HepG2 (cell line): Measurements from ENCODE around the gene SEC14L2. TPM values are rescaled to one million over a fixed set of nuclear protein-coding genes. Genes with fewer than 3 reads are reported as not detected.

Experiments used
- ATF7 ChIP-seq, 2 experiments: fragments of 450-650 bp in 1 of 2; sonication (generic) in 1 of 2; formaldehyde crosslinking in 1 of 2; IDR thresholded peaks; 2 replicates each; pipeline versions ENCODE4 v1.4.0 to v1.6.1; 2016 to 2020; ENCODE audit warnings: antibody characterized with exemption in 1 of 2, mild to moderate bottlenecking in 1 of 2, missing genetic modification reagents in 1 of 2
- FOXK1 ChIP-seq: sonication (generic); formaldehyde crosslinking; IDR thresholded peaks from 2 replicates; pipeline ENCODE4 v1.4.0; 2020; ENCODE audit warnings: low read depth, missing genetic modification reagents, borderline replicate concordance
- HNF4A ChIP-seq: sonication (generic); formaldehyde crosslinking; IDR thresholded peaks from 2 replicates; pipeline ENCODE4 v1.4.0; 2020; ENCODE audit warnings: missing genetic modification reagents
- HNF4G ChIP-seq, 2 experiments: sonication (generic) in 1 of 2; formaldehyde crosslinking in 1 of 2; IDR thresholded peaks; 2 replicates each; pipeline versions ENCODE4 v1.4.0 to v1.6.1; 2011 to 2020; ENCODE audit warnings: borderline replicate concordance in 2 of 2, low read depth in 2 of 2, mild to moderate bottlenecking in 2 of 2, low read length in 1 of 2, missing genetic modification reagents in 1 of 2, moderate library complexity in 1 of 2
- KLF12 ChIP-seq: sonication (generic); formaldehyde crosslinking; IDR thresholded peaks from 2 replicates; pipeline ENCODE4 v1.4.0; 2020; ENCODE audit warnings: missing genetic modification reagents, borderline replicate concordance
- KMT2B ChIP-seq: IDR thresholded peaks from 2 replicates; pipeline ENCODE4 v1.6.1; 2016; ENCODE audit warnings: missing genetic modification reagents, missing compliant biosample characterization
- PLRG1 ChIP-seq: fragments of 450-650 bp; conservative IDR thresholded peaks from 2 replicates; pipeline ENCODE4 v1.6.1; 2016
- RFXAP ChIP-seq: sonication (generic); formaldehyde crosslinking; IDR thresholded peaks from 2 replicates; pipeline ENCODE4 v1.4.0; 2020; ENCODE audit warnings: missing genetic modification reagents, borderline replicate concordance
- ZBTB7A ChIP-seq: sonication (generic); formaldehyde crosslinking; IDR thresholded peaks from 2 replicates; pipeline ENCODE4 v1.8.0; 2022; ENCODE audit warnings: mild to moderate bottlenecking, missing genetic modification reagents
- ZNF501 ChIP-seq: sonication (generic); formaldehyde crosslinking; IDR thresholded peaks from 2 replicates; pipeline ENCODE4 v1.5.1; 2020; ENCODE audit warnings: mild to moderate bottlenecking, moderate library complexity, missing genetic modification reagents
- ZNF558 ChIP-seq: sonication (generic); formaldehyde crosslinking; IDR thresholded peaks from 2 replicates; pipeline ENCODE4 v1.9.0; 2022; ENCODE audit warnings: mild to moderate bottlenecking, missing genetic modification reagents, borderline replicate concordance
- ZNF792 ChIP-seq: IDR thresholded peaks from 2 replicates; pipeline ENCODE4 v1.6.1; 2016
- polyA plus RNA-seq, 8 experiments: library from polyadenylated mRNA; depleted of rRNA in 3 of 8; stranded (reverse) in 7 of 8; unstranded in 1 of 8; fragments of >200 nt; fragmentation: Illumina TruSeq in 4 of 8; extraction: Trizol in 4 of 8; gene quantifications; 2 replicates each; pipeline versions ENCODE4 v1.2.1 to v1.2.3, GENCODE V29; 2011 to 2016; ENCODE audit warnings: low read depth in 4 of 8, missing spikeins in 1 of 8, mixed read lengths in 1 of 8; ENCODE audit not compliant: insufficient read depth in 1 of 8
- total RNA-seq, 5 experiments: library from RNA; depleted of rRNA; stranded (reverse); fragments of >200 nt; fragmentation: Illumina TruSeq; extraction: Trizol; gene quantifications; 2 replicates each; pipeline ENCODE4 v1.2.3, GENCODE V29; 2016; ENCODE audit warnings: low read depth in 1 of 5
- TF ChIP-seq, protein P1 (sequence below): fragments of 450-650 bp; IDR thresholded peaks from 2 replicates; pipeline ENCODE4 v1.6.1; 2017; ENCODE audit warnings: mild to moderate bottlenecking
- TF ChIP-seq, protein P2 (sequence below): sonication (generic); formaldehyde crosslinking; IDR thresholded peaks from 2 replicates; pipeline ENCODE4 v1.4.0; 2020; ENCODE audit warnings: missing genetic modification reagents
- TF ChIP-seq, protein P3 (sequence below): IDR thresholded peaks from 2 replicates; pipeline ENCODE4 v1.4.0; 2020; ENCODE audit warnings: mild to moderate bottlenecking, missing genetic modification reagents
- TF ChIP-seq, protein P4 (sequence below): sonication (generic); formaldehyde crosslinking; IDR thresholded peaks from 2 replicates; pipeline ENCODE4 v1.5.0; 2020; ENCODE audit warnings: mild to moderate bottlenecking, missing genetic modification reagents

Gene SEC14L2
- total and polyA plus RNA-seq, 2 of the 13 experiments (the other 11 are each of a cell fraction or from before 2014, with no cell fraction given): 4.1 to 5.1 TPM

DNA sequence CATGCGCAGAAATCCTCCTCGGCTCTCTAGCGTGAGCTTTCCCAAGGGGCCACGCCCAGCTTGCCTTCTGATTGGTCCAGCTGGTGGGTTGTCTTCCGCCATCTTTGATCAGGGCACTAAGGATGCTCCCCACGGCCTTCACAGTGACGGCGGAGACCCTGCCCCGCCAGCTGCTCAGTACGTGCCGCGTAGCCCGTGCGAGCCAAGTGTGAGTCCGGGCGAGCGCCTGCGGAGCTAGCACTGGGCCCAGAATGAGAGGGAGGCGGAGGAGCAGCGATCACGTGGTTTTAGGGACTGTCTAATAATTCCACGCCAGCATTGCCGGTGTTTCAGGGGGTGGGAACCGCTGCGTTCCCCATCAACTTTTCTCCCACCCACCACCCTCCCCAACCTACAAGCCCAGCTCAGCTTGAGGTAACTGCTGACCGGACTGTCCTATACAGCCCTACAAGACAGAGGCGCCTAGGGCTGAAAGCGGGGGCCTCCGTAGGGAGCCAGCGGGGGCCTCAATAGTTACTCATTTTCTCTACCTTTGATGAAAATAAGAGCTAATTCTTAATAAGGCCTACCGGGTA is 27.2 kb downstream of the SEC14L2 start (continued):
- TF ChIP-seq, protein P1, sequence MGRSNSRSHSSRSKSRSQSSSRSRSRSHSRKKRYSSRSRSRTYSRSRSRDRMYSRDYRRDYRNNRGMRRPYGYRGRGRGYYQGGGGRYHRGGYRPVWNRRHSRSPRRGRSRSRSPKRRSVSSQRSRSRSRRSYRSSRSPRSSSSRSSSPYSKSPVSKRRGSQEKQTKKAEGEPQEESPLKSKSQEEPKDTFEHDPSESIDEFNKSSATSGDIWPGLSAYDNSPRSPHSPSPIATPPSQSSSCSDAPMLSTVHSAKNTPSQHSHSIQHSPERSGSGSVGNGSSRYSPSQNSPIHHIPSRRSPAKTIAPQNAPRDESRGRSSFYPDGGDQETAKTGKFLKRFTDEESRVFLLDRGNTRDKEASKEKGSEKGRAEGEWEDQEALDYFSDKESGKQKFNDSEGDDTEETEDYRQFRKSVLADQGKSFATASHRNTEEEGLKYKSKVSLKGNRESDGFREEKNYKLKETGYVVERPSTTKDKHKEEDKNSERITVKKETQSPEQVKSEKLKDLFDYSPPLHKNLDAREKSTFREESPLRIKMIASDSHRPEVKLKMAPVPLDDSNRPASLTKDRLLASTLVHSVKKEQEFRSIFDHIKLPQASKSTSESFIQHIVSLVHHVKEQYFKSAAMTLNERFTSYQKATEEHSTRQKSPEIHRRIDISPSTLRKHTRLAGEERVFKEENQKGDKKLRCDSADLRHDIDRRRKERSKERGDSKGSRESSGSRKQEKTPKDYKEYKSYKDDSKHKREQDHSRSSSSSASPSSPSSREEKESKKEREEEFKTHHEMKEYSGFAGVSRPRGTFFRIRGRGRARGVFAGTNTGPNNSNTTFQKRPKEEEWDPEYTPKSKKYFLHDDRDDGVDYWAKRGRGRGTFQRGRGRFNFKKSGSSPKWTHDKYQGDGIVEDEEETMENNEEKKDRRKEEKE: no peak
- TF ChIP-seq ZBTB7A (CRISPR knock-in tag) (no peak; the same call in 1 of the 2 replicates), ZNF558 (CRISPR knock-in tag) (no peak), HNF4A (CRISPR knock-in tag) (0 out of 2 replicates have a peak, but pooled peaks have one; percentile 23), KLF12 (CRISPR knock-in tag) (peak; percentile 95; the same call in 1 of the 2 replicates), FOXK1 (CRISPR knock-in tag) (peak; percentile 49; the same call in 1 of the 2 replicates), RFXAP (CRISPR knock-in tag) (no peak; the same call in 1 of the 2 replicates), ATF7 (IDR thresholded peaks at IDR 0.05) (no peak), ATF7 (CRISPR knock-in tag; IDR thresholded peaks at IDR 0.05) (no peak), ZNF501 (CRISPR knock-in tag) (peak; percentile 70), ZNF792 (CRISPR knock-in tag) (peak; percentile 84; the same call in 1 of the 2 replicates), HNF4G (IDR thresholded peaks at IDR 0.05; ENCODE audit: borderline replicate concordance, low read depth, low read length) (no peak; the same call in 1 of the 2 replicates), HNF4G (CRISPR knock-in tag; IDR thresholded peaks at IDR 0.05; ENCODE audit: borderline replicate concordance, low read depth) (no peak), PLRG1 (no peak), KMT2B (CRISPR knock-in tag) (peak; percentile 54)
- TF ChIP-seq, protein P2, sequence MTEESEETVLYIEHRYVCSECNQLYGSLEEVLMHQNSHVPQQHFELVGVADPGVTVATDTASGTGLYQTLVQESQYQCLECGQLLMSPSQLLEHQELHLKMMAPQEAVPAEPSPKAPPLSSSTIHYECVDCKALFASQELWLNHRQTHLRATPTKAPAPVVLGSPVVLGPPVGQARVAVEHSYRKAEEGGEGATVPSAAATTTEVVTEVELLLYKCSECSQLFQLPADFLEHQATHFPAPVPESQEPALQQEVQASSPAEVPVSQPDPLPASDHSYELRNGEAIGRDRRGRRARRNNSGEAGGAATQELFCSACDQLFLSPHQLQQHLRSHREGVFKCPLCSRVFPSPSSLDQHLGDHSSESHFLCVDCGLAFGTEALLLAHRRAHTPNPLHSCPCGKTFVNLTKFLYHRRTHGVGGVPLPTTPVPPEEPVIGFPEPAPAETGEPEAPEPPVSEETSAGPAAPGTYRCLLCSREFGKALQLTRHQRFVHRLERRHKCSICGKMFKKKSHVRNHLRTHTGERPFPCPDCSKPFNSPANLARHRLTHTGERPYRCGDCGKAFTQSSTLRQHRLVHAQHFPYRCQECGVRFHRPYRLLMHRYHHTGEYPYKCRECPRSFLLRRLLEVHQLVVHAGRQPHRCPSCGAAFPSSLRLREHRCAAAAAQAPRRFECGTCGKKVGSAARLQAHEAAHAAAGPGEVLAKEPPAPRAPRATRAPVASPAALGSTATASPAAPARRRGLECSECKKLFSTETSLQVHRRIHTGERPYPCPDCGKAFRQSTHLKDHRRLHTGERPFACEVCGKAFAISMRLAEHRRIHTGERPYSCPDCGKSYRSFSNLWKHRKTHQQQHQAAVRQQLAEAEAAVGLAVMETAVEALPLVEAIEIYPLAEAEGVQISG: peak; percentile 85
- TF ChIP-seq, protein P3, sequence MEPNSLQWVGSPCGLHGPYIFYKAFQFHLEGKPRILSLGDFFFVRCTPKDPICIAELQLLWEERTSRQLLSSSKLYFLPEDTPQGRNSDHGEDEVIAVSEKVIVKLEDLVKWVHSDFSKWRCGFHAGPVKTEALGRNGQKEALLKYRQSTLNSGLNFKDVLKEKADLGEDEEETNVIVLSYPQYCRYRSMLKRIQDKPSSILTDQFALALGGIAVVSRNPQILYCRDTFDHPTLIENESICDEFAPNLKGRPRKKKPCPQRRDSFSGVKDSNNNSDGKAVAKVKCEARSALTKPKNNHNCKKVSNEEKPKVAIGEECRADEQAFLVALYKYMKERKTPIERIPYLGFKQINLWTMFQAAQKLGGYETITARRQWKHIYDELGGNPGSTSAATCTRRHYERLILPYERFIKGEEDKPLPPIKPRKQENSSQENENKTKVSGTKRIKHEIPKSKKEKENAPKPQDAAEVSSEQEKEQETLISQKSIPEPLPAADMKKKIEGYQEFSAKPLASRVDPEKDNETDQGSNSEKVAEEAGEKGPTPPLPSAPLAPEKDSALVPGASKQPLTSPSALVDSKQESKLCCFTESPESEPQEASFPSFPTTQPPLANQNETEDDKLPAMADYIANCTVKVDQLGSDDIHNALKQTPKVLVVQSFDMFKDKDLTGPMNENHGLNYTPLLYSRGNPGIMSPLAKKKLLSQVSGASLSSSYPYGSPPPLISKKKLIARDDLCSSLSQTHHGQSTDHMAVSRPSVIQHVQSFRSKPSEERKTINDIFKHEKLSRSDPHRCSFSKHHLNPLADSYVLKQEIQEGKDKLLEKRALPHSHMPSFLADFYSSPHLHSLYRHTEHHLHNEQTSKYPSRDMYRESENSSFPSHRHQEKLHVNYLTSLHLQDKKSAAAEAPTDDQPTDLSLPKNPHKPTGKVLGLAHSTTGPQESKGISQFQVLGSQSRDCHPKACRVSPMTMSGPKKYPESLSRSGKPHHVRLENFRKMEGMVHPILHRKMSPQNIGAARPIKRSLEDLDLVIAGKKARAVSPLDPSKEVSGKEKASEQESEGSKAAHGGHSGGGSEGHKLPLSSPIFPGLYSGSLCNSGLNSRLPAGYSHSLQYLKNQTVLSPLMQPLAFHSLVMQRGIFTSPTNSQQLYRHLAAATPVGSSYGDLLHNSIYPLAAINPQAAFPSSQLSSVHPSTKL (CRISPR knock-in tag): peak; percentile 41; the same call in 1 of the 2 replicates
- TF ChIP-seq, protein P4, sequence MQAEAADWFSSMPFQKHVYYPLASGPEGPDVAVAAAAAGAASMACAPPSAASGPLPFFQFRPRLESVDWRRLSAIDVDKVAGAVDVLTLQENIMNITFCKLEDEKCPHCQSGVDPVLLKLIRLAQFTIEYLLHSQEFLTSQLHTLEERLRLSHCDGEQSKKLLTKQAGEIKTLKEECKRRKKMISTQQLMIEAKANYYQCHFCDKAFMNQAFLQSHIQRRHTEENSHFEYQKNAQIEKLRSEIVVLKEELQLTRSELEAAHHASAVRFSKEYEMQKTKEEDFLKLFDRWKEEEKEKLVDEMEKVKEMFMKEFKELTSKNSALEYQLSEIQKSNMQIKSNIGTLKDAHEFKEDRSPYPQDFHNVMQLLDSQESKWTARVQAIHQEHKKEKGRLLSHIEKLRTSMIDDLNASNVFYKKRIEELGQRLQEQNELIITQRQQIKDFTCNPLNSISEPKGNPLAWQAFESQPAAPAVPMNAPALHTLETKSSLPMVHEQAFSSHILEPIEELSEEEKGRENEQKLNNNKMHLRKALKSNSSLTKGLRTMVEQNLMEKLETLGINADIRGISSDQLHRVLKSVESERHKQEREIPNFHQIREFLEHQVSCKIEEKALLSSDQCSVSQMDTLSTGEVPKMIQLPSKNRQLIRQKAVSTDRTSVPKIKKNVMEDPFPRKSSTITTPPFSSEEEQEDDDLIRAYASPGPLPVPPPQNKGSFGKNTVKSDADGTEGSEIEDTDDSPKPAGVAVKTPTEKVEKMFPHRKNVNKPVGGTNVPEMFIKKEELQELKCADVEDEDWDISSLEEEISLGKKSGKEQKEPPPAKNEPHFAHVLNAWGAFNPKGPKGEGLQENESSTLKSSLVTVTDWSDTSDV: no peak
